Spinal cord (tissue), 10 donors: ENCODE measurements around the gene HLA-DOB. TPM values are rescaled to one million over a fixed set of nuclear protein-coding genes. Genes with fewer than 3 reads are reported as not detected.
A peak's percentile ranks its signal among the peaks of the same experiment; 100 is the strongest.

Experiments
- DNase-seq, 6 donors: peaks; one replicate each; pipeline versions ENCODE4 v3.0.0 to v3.0.0-alpha.2; 2013 to 2015; ENCODE audit warnings: low spot score in 6 of 6, low read depth in 4 of 6
- H3K27ac ChIP-seq: one replicate; pipeline ENCODE4 v1.5.1; 2013; ENCODE audit warnings: low read depth, low read length, control low read depth
- H3K27me3 ChIP-seq: one replicate; pipeline ENCODE4 v1.6.1; 2013; ENCODE audit warnings: low read length; ENCODE audit not compliant: control insufficient read depth, insufficient read depth
- H3K36me3 ChIP-seq: one replicate; pipeline ENCODE4 v1.6.1; 2013; ENCODE audit warnings: low read length; ENCODE audit not compliant: control insufficient read depth, insufficient read depth
- H3K4me1 ChIP-seq: one replicate; pipeline ENCODE4 v1.6.1; 2013; ENCODE audit warnings: low read length; ENCODE audit not compliant: control insufficient read depth, insufficient read depth
- H3K4me3 ChIP-seq: one replicate; pipeline ENCODE4 v1.5.1; 2013; ENCODE audit warnings: low read depth, low read length, control low read depth
- H3K9me3 ChIP-seq: one replicate; pipeline ENCODE4 v1.6.1; 2013; ENCODE audit warnings: low read length; ENCODE audit not compliant: control insufficient read depth, insufficient read depth
- WGBS: methylation state at CpG from one replicate; pipeline ENCODE4 v1.1.5; 2013; ENCODE audit warnings: missing lambda C conversion rate; ENCODE audit not compliant: insufficient coverage; 5-methylcytosine and 5-hydroxymethylcytosine counted together
- polyA plus RNA-seq, 2 donors: library from polyadenylated mRNA; unstranded; fragments of 120-200 nt; gene quantifications; one replicate each; pipeline ENCODE4 v1.2.1, GENCODE V29; 2013; ENCODE audit not compliant: insufficient read length in 2 of 2
- total RNA-seq, 2 donors: library from RNA; depleted of rRNA in 1 of 2; stranded (reverse); fragments of 120-200 nt in 1 of 2; fragments of >200 nt in 1 of 2; gene quantifications; one replicate each; pipeline versions ENCODE4 v1.2.3 to v1.2.4, GENCODE V29; 2013 to 2014
- donor health status: healthy.

The HLA-DOB gene
- total and polyA plus RNA-seq, 4 donors, result 0.11 to 0.65 (median 0.33) TPM

DNA sequence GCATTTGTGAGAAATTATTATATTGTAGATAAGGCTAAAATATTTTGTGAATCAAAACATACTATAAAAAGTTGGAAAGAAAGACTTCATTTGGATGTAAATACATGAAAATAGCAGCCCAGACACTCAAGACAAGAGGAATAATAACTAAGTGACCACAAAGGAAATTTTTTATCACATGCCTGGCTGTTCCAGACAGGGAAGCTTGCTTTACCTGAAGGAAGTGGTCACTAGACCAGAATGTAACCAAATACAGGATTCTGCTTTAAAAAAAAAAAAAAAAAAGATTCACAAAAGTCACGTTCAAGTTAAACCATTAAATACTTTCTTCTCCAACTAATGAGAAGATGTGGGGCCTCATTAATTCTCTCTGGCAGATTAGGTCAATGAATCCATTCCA, 44.1 kb downstream of the HLA-DOB start:
- no CpG with 5 or more reads among the region's 1 CpG for WGBS
- H3K4me1 ChIP-seq, result no peaks in the 10 kb centered on the region
- H3K36me3 ChIP-seq, result no peaks in the 10 kb centered on the region

DNA sequence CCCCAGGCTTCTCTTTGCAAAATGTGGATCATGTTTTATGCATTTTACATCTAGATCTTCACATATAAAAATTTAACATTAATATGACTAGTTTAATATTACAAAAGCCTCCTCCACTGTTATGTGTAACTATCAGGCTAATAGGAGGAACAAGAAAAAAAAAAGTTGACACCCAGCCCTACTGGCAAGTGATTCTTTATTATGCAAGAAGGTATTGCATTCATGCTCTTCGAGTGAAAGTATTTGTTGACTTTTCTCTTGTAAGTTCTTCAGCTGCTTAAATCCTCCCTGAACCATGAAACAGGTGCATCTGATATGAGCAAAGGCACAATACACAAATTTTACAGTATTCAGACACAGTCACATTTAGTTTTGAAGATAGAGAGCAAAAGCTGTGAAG, 52.8 kb downstream of the HLA-DOB start:
- no peak for DNase-seq
- Histone ChIP-seq H3K27me3 (peaks cover 14% of the 10 kb centered on the region), H3K36me3 (no peaks in the 10 kb centered on the region), H3K27ac (no peak overlapping the region), H3K9me3 (no peaks in the 10 kb centered on the region), H3K4me1 (no peaks in the 10 kb centered on the region), H3K4me3 (no peak overlapping the region)
- no CpG with 5 or more reads among the region's 1 CpG for WGBS

More for the DNA sequence above, 44.1 kb downstream of the HLA-DOB start:
- H3K9me3 ChIP-seq, result no peaks in the 10 kb centered on the region
- no peaks in the 10 kb centered on the region for H3K27me3 ChIP-seq
- H3K4me3 ChIP-seq, result no peak overlapping the region
- no peak for DNase-seq
- H3K27ac ChIP-seq, result no peak overlapping the region

DNA sequence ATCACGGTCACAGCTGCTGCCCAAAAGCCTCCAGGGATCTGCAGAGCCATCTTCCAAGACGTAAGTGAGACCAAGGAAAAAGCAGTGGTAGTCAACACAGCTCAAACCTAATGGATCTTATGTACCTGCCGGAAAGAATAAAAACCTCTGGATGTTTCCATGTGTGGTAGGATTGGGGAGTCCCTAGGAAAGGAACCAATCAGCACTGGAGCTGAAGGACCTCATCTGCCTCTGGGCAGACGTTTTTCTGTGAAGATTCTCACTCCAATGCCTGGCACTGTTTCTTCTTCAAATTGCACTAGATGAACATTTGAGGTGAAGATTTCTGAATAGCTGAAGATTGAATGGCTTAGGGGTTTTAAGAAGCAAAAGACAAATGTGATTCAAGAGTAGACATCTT, 53.4 kb downstream of the HLA-DOB start, which contains the start of gene HLA-DQB2:
TSS of gene HLA-DQB2 (minus strand) at position 112 of the 400 bp plus-strand sequence. CDS start at position 50, 62 bp downstream.
- H3K27ac ChIP-seq, result no peak within 1 kb of the TSS
- 92% methylated on average over 2 of the region's 4 CpGs for WGBS
- no peaks in the 10 kb centered on the region for H3K4me1 ChIP-seq
- DNase-seq, result peak in 2 of 6 donors; percentile 9 to 38
- H3K27me3 ChIP-seq, result peaks cover 14% of the 10 kb centered on the region
- no peak within 1 kb of the TSS for H3K4me3 ChIP-seq
- H3K36me3 ChIP-seq, result no peaks in the 10 kb centered on the region
- H3K9me3 ChIP-seq, result no peaks in the 10 kb centered on the region

Other genes with a start within 250 kb of the HLA-DOB start
- 10 to 100 TPM; 17.0 to 61.3 TPM for gene HLA-DRB1, start 227.2 kb downstream of the HLA-DOB start, total RNA-seq
- gene HLA-DRB1, start 227.2 kb downstream of the HLA-DOB start, polyA plus RNA-seq, result 1 to 10 TPM; 3.1 to 3.5 TPM
- 1 to 10 TPM in 1 of 2 donors, under 1 TPM in 1; 0.99 to 1.9 TPM for gene HLA-DQA1, start 179.6 kb downstream of the HLA-DOB start, total RNA-seq
- under 1 TPM; 0.32 to 0.57 TPM for gene HLA-DQA1, start 179.6 kb downstream of the HLA-DOB start, polyA plus RNA-seq
- 1 to 10 TPM in 1 of 2 donors, under 1 TPM in 1; 0.30 to 6.9 TPM for gene HLA-DQB1, start 150.3 kb downstream of the HLA-DOB start, total RNA-seq
- gene HLA-DQB1, start 150.3 kb downstream of the HLA-DOB start, polyA plus RNA-seq, result 1 to 10 TPM in 1 of 2 donors, under 1 TPM in 1; 0.92 to 2.7 TPM
- under 1 TPM in 1 of 2 donors, not detected in 1; 0.17 TPM for gene HLA-DQA2, start 75.6 kb downstream of the HLA-DOB start, total RNA-seq
- gene HLA-DQA2, start 75.6 kb downstream of the HLA-DOB start, polyA plus RNA-seq, result under 1 TPM in 1 of 2 donors, not detected in 1; 0.43 TPM
- under 1 TPM in 1 of 2 donors, not detected in 1; 0.44 TPM for gene HLA-DQB2, start 53.5 kb downstream of the HLA-DOB start, total RNA-seq
- under 1 TPM; 0.24 to 0.76 TPM for gene HLA-DQB2, start 53.5 kb downstream of the HLA-DOB start, polyA plus RNA-seq
- gene TAP2, start 21.7 kb upstream of the HLA-DOB start, total RNA-seq, result 10 to 100 TPM; 10.2 to 19.0 TPM
- gene TAP2, start 21.7 kb upstream of the HLA-DOB start, polyA plus RNA-seq, result 10 to 100 TPM; 20.4 to 22.2 TPM
- 10 to 100 TPM; 12.4 to 30.4 TPM for gene PSMB8, start 27.0 kb upstream of the HLA-DOB start, total RNA-seq
- 10 to 100 TPM; 12.5 to 14.0 TPM for gene PSMB8, start 27.0 kb upstream of the HLA-DOB start, polyA plus RNA-seq
- 10 to 100 TPM; 15.3 to 20.0 TPM for gene TAP1, start 36.7 kb upstream of the HLA-DOB start, total RNA-seq
- 10 to 100 TPM; 20.5 to 21.3 TPM for gene TAP1, start 36.7 kb upstream of the HLA-DOB start, polyA plus RNA-seq
- gene PSMB9, start 37.2 kb upstream of the HLA-DOB start, total RNA-seq, result 1 to 10 TPM; 8.3 to 9.0 TPM
- gene PSMB9, start 37.2 kb upstream of the HLA-DOB start, polyA plus RNA-seq, result 1 to 10 TPM; 6.1 to 9.0 TPM
- gene HLA-DMB, start 124.0 kb upstream of the HLA-DOB start, total RNA-seq, result 10 to 100 TPM; 13.7 to 22.3 TPM
- 1 to 10 TPM; 4.7 to 7.0 TPM for gene HLA-DMB, start 124.0 kb upstream of the HLA-DOB start, polyA plus RNA-seq
- 10 to 100 TPM in 1 of 2 donors, 1 to 10 TPM in 1; 9.9 to 11.6 TPM for gene HLA-DMA, start 136.1 kb upstream of the HLA-DOB start, total RNA-seq
- gene HLA-DMA, start 136.1 kb upstream of the HLA-DOB start, polyA plus RNA-seq, result 1 to 10 TPM; 3.1 to 4.9 TPM
- 100 to 1,000 TPM in 1 of 2 donors, 10 to 100 TPM in 1; 68.9 to 153 TPM for gene BRD2, start 151.6 kb upstream of the HLA-DOB start, total RNA-seq
- gene BRD2, start 151.6 kb upstream of the HLA-DOB start, polyA plus RNA-seq, result 100 to 1,000 TPM; 285 to 286 TPM
- 1 to 10 TPM; 4.6 to 5.8 TPM for gene HLA-DOA, start 192.6 kb upstream of the HLA-DOB start, total RNA-seq
- gene HLA-DOA, start 192.6 kb upstream of the HLA-DOB start, polyA plus RNA-seq, result 1 to 10 TPM; 1.4 to 1.8 TPM